IMR-90 (cell line): ENCODE measurements around the gene CCDC33.

Experiments used
- CEBPB ChIP-seq: IDR thresholded peaks from 2 replicates; pipeline ENCODE4 v1.6.1; 2012; ENCODE audit warnings: low read depth, low read length, improper control_type of control experiment
- CHD1 ChIP-seq: IDR thresholded peaks from 2 replicates; pipeline ENCODE4 v1.6.1; 2012; ENCODE audit warnings: low read depth, low read length, improper control_type of control experiment
- MAZ ChIP-seq: IDR thresholded peaks from 2 replicates; pipeline ENCODE4 v1.6.1; 2012; ENCODE audit warnings: low read depth, mild to moderate bottlenecking, low read length, improper control_type of control experiment, moderate library complexity, borderline replicate concordance
- POLR2A ChIP-seq: IDR thresholded peaks from 2 replicates; pipeline ENCODE4 v1.6.1; 2012; ENCODE audit warnings: mild to moderate bottlenecking, low read depth, low read length
- RAD21 ChIP-seq: IDR thresholded peaks from 2 replicates; pipeline ENCODE4 v1.6.1; 2012; ENCODE audit warnings: low read length, improper control_type of control experiment
- RCOR1 ChIP-seq: IDR thresholded peaks from 2 replicates; pipeline ENCODE4 v1.6.1; 2012; ENCODE audit warnings: mild to moderate bottlenecking, low read length, improper control_type of control experiment; ENCODE audit not compliant: insufficient replicate concordance
- RFX5 ChIP-seq: IDR thresholded peaks from 2 replicates; pipeline ENCODE4 v1.8.0; 2012; ENCODE audit warnings: low read depth, mild to moderate bottlenecking, low read length, moderate library complexity
- USF2 ChIP-seq: fragments of 150-350 bp; IDR thresholded peaks from 2 replicates; pipeline ENCODE4 v1.6.1; 2017; ENCODE audit warnings: mild to moderate bottlenecking, antibody characterized with exemption, low read length, low read depth
- TF ChIP-seq, protein P1 (sequence below): conservative IDR thresholded peaks from 2 replicates; pipeline ENCODE4 v1.5.1; 2012; ENCODE audit warnings: mild to moderate bottlenecking, low read depth, low read length, improper control_type of control experiment

GRCh38 chr15:74290645-74291044 is 54.5 kb downstream of the CCDC33 start:
- TF ChIP-seq, protein P1, sequence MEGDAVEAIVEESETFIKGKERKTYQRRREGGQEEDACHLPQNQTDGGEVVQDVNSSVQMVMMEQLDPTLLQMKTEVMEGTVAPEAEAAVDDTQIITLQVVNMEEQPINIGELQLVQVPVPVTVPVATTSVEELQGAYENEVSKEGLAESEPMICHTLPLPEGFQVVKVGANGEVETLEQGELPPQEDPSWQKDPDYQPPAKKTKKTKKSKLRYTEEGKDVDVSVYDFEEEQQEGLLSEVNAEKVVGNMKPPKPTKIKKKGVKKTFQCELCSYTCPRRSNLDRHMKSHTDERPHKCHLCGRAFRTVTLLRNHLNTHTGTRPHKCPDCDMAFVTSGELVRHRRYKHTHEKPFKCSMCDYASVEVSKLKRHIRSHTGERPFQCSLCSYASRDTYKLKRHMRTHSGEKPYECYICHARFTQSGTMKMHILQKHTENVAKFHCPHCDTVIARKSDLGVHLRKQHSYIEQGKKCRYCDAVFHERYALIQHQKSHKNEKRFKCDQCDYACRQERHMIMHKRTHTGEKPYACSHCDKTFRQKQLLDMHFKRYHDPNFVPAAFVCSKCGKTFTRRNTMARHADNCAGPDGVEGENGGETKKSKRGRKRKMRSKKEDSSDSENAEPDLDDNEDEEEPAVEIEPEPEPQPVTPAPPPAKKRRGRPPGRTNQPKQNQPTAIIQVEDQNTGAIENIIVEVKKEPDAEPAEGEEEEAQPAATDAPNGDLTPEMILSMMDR = no peak
- TF ChIP-seq RCOR1 (no peak), CEBPB (no peak), USF2 (no peak), POLR2A (no peak), RAD21 (no peak), CHD1 (no peak), RFX5 (no peak), MAZ (no peak)
